Measurements from ENCODE around the gene SYTL3.

SYTL3 gene

DNA sequence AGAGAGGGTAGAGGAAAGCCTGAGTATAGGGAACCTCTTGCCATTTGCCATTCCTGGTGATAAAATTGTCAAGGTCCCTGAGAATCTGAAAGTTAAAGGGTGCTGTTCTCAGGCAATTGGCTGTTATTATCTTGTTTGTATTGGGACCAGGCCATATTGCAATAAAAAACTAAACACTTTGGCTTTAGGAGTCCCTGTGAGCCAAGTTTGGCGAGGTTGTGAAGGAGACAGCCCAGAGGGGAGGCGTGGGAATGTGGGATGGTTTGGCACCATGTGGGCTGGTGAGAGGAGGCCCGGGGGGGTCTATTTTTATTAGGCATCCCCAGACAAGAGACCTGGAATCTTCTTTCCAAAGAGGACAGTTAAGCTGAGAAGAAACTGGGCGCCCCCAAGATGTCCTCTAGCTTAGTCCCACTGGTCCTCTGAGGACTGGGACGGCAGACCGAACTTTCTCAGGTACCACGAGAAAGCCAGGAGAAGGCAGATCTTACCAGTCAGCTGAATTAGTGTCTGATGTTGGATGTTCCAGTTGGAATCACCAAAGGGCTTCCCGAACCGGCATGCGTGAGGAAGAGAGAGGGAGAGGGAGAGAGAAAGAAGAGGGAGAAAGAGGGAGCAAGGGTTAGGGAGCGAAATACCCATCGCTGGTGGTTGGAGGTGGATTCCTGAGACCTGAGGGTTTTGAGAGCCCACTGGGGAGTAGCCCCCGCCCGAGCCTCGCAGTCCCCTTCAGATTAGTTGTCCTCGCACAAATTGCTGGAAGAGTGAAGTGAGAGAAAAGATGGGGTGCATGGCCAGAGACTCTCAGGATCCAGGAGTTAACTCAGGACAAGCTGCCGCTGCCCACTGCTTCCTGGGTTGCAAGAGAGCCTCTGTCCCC lies 29.7 kb upstream of the SYTL3 start:
- no peak overlapping the region for H3K9ac ChIP-seq (ENCODE audit: insufficient read length, low read depth)
- H3K36me3 ChIP-seq (ENCODE audit: insufficient read depth, insufficient read length, low read length) = peaks cover 46% of the 10 kb centered on the region
- H3K4me1 ChIP-seq (ENCODE audit: insufficient read depth, insufficient read length) = no peaks in the 10 kb centered on the region

GRCh38 chr6:158620963-158621693 lies 28.7 kb upstream of the SYTL3 start:
- Histone ChIP-seq H3K4me3 (ENCODE audit: insufficient read length, low read depth) (no peak overlapping the region), H3K27me3 (ENCODE audit: insufficient read depth, insufficient read length) (no peaks in the 10 kb centered on the region), H3K36me3 (ENCODE audit: insufficient read depth, insufficient read length, low read length) (peaks cover 56% of the 10 kb centered on the region), H3K9ac (ENCODE audit: insufficient read length, low read depth) (no peak overlapping the region), H3K4me1 (ENCODE audit: insufficient read depth, insufficient read length) (no peaks in the 10 kb centered on the region), H3K9me3 (ENCODE audit: insufficient read depth, low read length) (no peaks in the 10 kb centered on the region)
- no peak for DNase-seq (ENCODE audit: low read depth, low spot score)
- TF ChIP-seq SUZ12 (IDR thresholded peaks at IDR 0.05; ENCODE audit: extremely low read depth, insufficient read depth, insufficient read length) (no peak), YY1 (IDR thresholded peaks at IDR 0.05; ENCODE audit: insufficient read depth, insufficient read length) (no peak), ZNF274 (IDR thresholded peaks at IDR 0.05; ENCODE audit: low read depth, low read length) (no peak)

More for the DNA sequence above, 29.7 kb upstream of the SYTL3 start:
- H3K4me3 ChIP-seq (ENCODE audit: insufficient read length, low read depth) = no peak overlapping the region
- H3K9me3 ChIP-seq (ENCODE audit: insufficient read depth, low read length) = no peaks in the 10 kb centered on the region
- DNase-seq (ENCODE audit: low read depth, low spot score) = no peak
- TF ChIP-seq SUZ12 (IDR thresholded peaks at IDR 0.05; ENCODE audit: extremely low read depth, insufficient read depth, insufficient read length) (no peak), YY1 (IDR thresholded peaks at IDR 0.05; ENCODE audit: insufficient read depth, insufficient read length) (no peak), ZNF274 (IDR thresholded peaks at IDR 0.05; ENCODE audit: low read depth, low read length) (no peak)
- no peaks in the 10 kb centered on the region for H3K27me3 ChIP-seq (ENCODE audit: insufficient read depth, insufficient read length)

- no peak for DNase-seq (ENCODE audit: low read depth, low spot score)
- H3K36me3 ChIP-seq (ENCODE audit: insufficient read depth, insufficient read length, low read length) = peaks cover 64% of the 10 kb centered on the region
- TF ChIP-seq SUZ12 (IDR thresholded peaks at IDR 0.05; ENCODE audit: extremely low read depth, insufficient read depth, insufficient read length) = no peak
- H3K4me3 ChIP-seq (ENCODE audit: insufficient read length, low read depth) = no peak overlapping the region
- no peaks in the 10 kb centered on the region for H3K4me1 ChIP-seq (ENCODE audit: insufficient read depth, insufficient read length)
- no peak overlapping the region for H3K9ac ChIP-seq (ENCODE audit: insufficient read length, low read depth)
- no peaks in the 10 kb centered on the region for H3K27me3 ChIP-seq (ENCODE audit: insufficient read depth, insufficient read length)
- no peaks in the 10 kb centered on the region for H3K9me3 ChIP-seq (ENCODE audit: insufficient read depth, low read length)
These were observed 27.9 kb upstream of the SYTL3 start for GRCh38 chr6:158621694-158622544.

- TF ChIP-seq YY1 (IDR thresholded peaks at IDR 0.05; ENCODE audit: insufficient read depth, insufficient read length) = no peak
- TF ChIP-seq ZNF274 (IDR thresholded peaks at IDR 0.05; ENCODE audit: low read depth, low read length) = no peak
- no peak for TF ChIP-seq SUZ12 (IDR thresholded peaks at IDR 0.05; ENCODE audit: extremely low read depth, insufficient read depth, insufficient read length)
- no peak for DNase-seq (ENCODE audit: low read depth, low spot score)
- Histone ChIP-seq H3K36me3 (ENCODE audit: insufficient read depth, insufficient read length, low read length) (peaks cover 71% of the 10 kb centered on the region), H3K9me3 (ENCODE audit: insufficient read depth, low read length) (no peaks in the 10 kb centered on the region), H3K9ac (ENCODE audit: insufficient read length, low read depth) (no peak overlapping the region), H3K4me1 (ENCODE audit: insufficient read depth, insufficient read length) (peaks cover 3% of the 10 kb centered on the region), H3K4me3 (ENCODE audit: insufficient read length, low read depth) (no peak overlapping the region), H3K27me3 (ENCODE audit: insufficient read depth, insufficient read length) (no peaks in the 10 kb centered on the region)
These were observed 27.2 kb upstream of the SYTL3 start for GRCh38 chr6:158622545-158623190.

DNA sequence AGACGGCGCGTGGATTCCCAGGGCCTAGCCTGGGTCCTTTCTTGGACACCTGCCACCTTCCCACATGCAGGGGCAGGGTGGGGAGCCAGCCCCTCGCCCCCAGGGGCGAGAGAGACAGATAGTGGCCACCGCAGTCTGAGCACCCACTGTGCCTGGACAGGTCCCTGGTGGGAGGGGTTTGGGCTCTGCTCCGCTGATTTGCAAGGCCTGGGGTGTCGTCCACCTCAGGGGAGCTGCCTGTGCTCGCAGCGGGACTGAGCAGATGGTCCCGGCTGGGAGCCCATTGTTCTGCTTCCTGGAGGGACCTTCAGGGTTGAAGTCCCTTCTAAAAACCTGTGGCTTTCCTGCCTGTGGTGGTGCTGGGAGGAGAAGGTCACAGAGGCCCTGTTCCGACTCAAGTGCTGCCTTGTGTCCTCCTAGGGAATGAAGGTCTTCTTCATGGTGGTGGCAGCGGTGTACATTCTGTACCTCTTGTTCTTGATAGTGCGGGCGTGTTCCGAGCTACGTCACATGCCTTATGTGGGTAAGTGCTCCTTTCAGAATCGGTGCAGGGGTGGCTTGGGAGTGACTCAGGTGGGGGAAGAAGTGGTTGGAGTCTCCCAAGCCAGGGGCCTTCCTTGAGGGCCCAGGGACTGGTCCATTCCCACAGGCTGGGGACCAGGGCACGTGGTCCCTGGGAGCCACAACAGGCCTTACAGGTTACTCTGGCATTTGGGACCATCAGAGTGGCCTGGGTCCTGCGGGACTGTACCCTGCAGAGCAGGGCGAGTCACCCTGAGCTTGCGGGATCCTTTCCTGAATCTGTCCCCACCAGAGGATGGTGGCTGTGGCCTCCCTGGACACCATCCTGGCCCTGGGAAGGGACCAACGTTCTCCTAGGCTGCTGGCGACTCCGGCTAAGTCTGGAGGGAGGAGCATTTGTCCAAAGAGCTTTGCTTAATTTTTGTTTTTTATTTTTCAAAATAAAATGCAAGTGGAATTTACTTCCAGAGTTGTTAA lies 24.9 kb upstream of the SYTL3 start:
- no peaks in the 10 kb centered on the region for H3K9me3 ChIP-seq (ENCODE audit: insufficient read depth, low read length)
- no peak for DNase-seq (ENCODE audit: low read depth, low spot score)
- H3K4me3 ChIP-seq (ENCODE audit: insufficient read length, low read depth) = no peak overlapping the region
- H3K9ac ChIP-seq (ENCODE audit: insufficient read length, low read depth) = no peak overlapping the region
- peaks cover 91% of the 10 kb centered on the region for H3K36me3 ChIP-seq (ENCODE audit: insufficient read depth, insufficient read length, low read length)
- no peak for TF ChIP-seq ZNF274 (IDR thresholded peaks at IDR 0.05; ENCODE audit: low read depth, low read length)
- no peak for TF ChIP-seq SUZ12 (IDR thresholded peaks at IDR 0.05; ENCODE audit: extremely low read depth, insufficient read depth, insufficient read length)
- TF ChIP-seq YY1 (IDR thresholded peaks at IDR 0.05; ENCODE audit: insufficient read depth, insufficient read length) = no peak
- no peaks in the 10 kb centered on the region for H3K27me3 ChIP-seq (ENCODE audit: insufficient read depth, insufficient read length)
- H3K4me1 ChIP-seq (ENCODE audit: insufficient read depth, insufficient read length) = peaks cover 9% of the 10 kb centered on the region

DNA sequence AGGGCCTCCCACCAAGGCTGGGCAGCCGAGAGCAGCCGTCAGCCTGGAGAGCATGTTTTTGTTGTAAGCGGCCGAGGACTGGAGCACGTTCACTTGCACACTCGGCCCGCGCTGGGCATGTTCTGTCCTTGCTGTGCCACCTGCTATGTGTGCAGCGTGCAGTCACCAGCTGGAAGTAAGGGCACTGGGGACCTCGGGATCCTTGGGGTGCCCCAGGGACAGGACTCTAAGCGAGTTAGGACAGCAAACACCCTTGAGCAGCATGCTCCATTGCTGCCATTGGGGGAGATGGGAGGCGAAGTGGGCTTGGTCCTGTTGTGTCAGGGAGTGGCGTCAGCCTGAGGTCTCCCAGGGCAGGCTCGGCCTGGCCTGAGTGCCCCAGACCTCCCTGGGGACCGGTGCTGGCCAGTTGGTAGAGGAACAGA lies 24.0 kb upstream of the SYTL3 start:
- H3K27me3 ChIP-seq (ENCODE audit: insufficient read depth, insufficient read length) = no peaks in the 10 kb centered on the region
- no peak overlapping the region for H3K9ac ChIP-seq (ENCODE audit: insufficient read length, low read depth)
- H3K36me3 ChIP-seq (ENCODE audit: insufficient read depth, insufficient read length, low read length) = peaks cover 89% of the 10 kb centered on the region
- no peak for TF ChIP-seq YY1 (IDR thresholded peaks at IDR 0.05; ENCODE audit: insufficient read depth, insufficient read length)
- TF ChIP-seq SUZ12 (IDR thresholded peaks at IDR 0.05; ENCODE audit: extremely low read depth, insufficient read depth, insufficient read length) = no peak
- no peak for TF ChIP-seq ZNF274 (IDR thresholded peaks at IDR 0.05; ENCODE audit: low read depth, low read length)
- no peak overlapping the region for H3K4me3 ChIP-seq (ENCODE audit: insufficient read length, low read depth)
- peaks cover 9% of the 10 kb centered on the region for H3K4me1 ChIP-seq (ENCODE audit: insufficient read depth, insufficient read length)
- no peak for DNase-seq (ENCODE audit: low read depth, low spot score)
- no peaks in the 10 kb centered on the region for H3K9me3 ChIP-seq (ENCODE audit: insufficient read depth, low read length)

All from NT2/D1 (cell line).